Neural progenitor cell (in vitro differentiated cells): Measurements from ENCODE around the gene ANGPTL8.

Experiments used
- EZH2 ChIP-seq: fragments of 200-600 bp; sonication (generic); IDR thresholded peaks from 2 replicates; pipeline ENCODE4 v1.6.1; 2017; ENCODE audit warnings: antibody characterized with exemption, mild to moderate bottlenecking, moderate library complexity
- EZH2phosphoT487 ChIP-seq: fragments of 200-600 bp; sonication (generic); IDR thresholded peaks from 2 replicates; pipeline ENCODE4 v1.6.1; 2017; ENCODE audit warnings: antibody characterized with exemption
- TF ChIP-seq, protein P1 (sequence below): fragments of 200-600 bp; sonication (generic); IDR thresholded peaks from 2 replicates; pipeline ENCODE4 v1.5.1; 2017; ENCODE audit warnings: antibody characterized with exemption, mild to moderate bottlenecking

DNA sequence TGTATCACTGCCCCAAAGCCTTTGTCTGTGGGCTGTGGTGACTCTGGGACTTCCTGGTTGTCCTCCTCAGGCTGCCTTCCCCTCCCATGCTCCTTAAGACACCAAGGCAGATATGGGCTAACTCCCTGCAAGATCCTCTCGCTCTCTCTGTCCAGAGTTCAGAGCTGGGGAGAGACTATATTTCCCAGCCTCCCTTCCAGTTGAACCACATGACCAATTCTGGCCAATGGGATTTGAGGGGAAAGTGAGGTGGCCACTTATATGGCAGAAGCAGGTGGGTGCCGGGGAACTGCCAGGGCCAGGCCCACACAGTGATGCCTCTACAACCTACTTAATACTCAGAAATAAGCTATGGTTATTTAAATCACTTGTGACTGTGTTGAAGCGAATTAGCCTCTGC lies 16.2 kb upstream of the ANGPTL8 start:
- TF ChIP-seq, protein P1, sequence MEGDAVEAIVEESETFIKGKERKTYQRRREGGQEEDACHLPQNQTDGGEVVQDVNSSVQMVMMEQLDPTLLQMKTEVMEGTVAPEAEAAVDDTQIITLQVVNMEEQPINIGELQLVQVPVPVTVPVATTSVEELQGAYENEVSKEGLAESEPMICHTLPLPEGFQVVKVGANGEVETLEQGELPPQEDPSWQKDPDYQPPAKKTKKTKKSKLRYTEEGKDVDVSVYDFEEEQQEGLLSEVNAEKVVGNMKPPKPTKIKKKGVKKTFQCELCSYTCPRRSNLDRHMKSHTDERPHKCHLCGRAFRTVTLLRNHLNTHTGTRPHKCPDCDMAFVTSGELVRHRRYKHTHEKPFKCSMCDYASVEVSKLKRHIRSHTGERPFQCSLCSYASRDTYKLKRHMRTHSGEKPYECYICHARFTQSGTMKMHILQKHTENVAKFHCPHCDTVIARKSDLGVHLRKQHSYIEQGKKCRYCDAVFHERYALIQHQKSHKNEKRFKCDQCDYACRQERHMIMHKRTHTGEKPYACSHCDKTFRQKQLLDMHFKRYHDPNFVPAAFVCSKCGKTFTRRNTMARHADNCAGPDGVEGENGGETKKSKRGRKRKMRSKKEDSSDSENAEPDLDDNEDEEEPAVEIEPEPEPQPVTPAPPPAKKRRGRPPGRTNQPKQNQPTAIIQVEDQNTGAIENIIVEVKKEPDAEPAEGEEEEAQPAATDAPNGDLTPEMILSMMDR: no peak
- TF ChIP-seq EZH2 (no peak), EZH2phosphoT487 (no peak)
